Caco-2 (cell line): ENCODE measurements around the gene HINT1. TPM values are rescaled to one million over a fixed set of nuclear protein-coding genes. Genes with fewer than 3 reads are reported as not detected.

Experiments
- BruUV-seq: library from RNA; stranded (reverse); fragments of 400-500 nt; replicated peaks from 2 replicates; lab custom pipeline; 2021; lab: Mats Ljungman, UMichigan
- CTCF ChIA-PET: fragments of 300-600 bp; sonication (Branson Sonifier 250); formaldehyde crosslinking; loops from one replicate; lab custom pipeline; 2022; ENCODE audit warnings: antibody characterized with exemption; lab: Charles Lee
- POLR2A ChIA-PET: fragments of 300-600 bp; sonication (Branson Sonifier 250); formaldehyde crosslinking; loops from one replicate; lab custom pipeline; 2022; ENCODE audit warnings: antibody characterized with exemption; lab: Charles Lee
- DNase-seq, 2 experiments: peaks; one replicate each; pipeline versions ENCODE4 v3.0.0 to v3.0.0-alpha.2; 2020 to 2022
- H3K27me3 ChIP-seq: replicated peaks from 2 replicates; pipeline ENCODE4 v1.6.0; 2011; ENCODE audit warnings: low read length; ENCODE audit not compliant: control insufficient read depth, insufficient read depth
- H3K36me3 ChIP-seq: 2 replicates; pipeline ENCODE4 v1.5.1; 2011; ENCODE audit warnings: low read length; ENCODE audit not compliant: control insufficient read depth, insufficient read depth
- H3K4me1 ChIP-seq: fragments of 250-450 bp; sonication (Bioruptor Pico); 2 replicates; pipeline ENCODE4 v1.5.1; 2020; ENCODE audit warnings: mild to moderate bottlenecking
- H3K4me3 ChIP-seq: 2 replicates; pipeline ENCODE4 v1.5.1; 2011; ENCODE audit warnings: low read depth, mild to moderate bottlenecking, control low read depth, low read length
- H3K9me3 ChIP-seq: fragments of 250-450 bp; sonication (Bioruptor Pico); 2 replicates; pipeline ENCODE4 v1.5.1; 2020; ENCODE audit warnings: mild to moderate bottlenecking, moderate library complexity
- H3K27ac Mint-ChIP-seq: one replicate; pipeline ENCODE4 v1.8.0; 2022; ENCODE audit warnings: mixed read lengths; ENCODE audit not compliant: unreplicated experiment
- H3K27me3 Mint-ChIP-seq: one replicate; pipeline ENCODE4 v1.8.0; 2022; ENCODE audit warnings: mixed read lengths; ENCODE audit not compliant: insufficient read depth, unreplicated experiment
- H3K36me3 Mint-ChIP-seq: one replicate; pipeline ENCODE4 v1.8.0; 2022; ENCODE audit warnings: mild to moderate bottlenecking, mixed read lengths; ENCODE audit not compliant: insufficient read depth, unreplicated experiment
- H3K4me1 Mint-ChIP-seq: one replicate; pipeline ENCODE4 v1.8.0; 2022; ENCODE audit warnings: low read depth, mixed read lengths; ENCODE audit not compliant: unreplicated experiment
- H3K4me3 Mint-ChIP-seq: one replicate; pipeline ENCODE4 v1.8.0; 2022; ENCODE audit warnings: mild to moderate bottlenecking, moderate library complexity, mixed read lengths; ENCODE audit not compliant: unreplicated experiment
- H3K9me3 Mint-ChIP-seq: one replicate; pipeline ENCODE4 v1.8.0; 2022; ENCODE audit warnings: mixed read lengths; ENCODE audit not compliant: unreplicated experiment
- CTCF ChIP-seq, 2 experiments: fragments of 200-600 bp in 1 of 2; IDR thresholded peaks; 1 replicate in 1 of 2; 2 replicates in 1 of 2; pipeline versions ENCODE4 v1.5.1 to v1.8.0; 2011 to 2022; ENCODE audit warnings: antibody characterized with exemption in 1 of 2, control low read depth in 1 of 2, inconsistent platforms in 1 of 2, low read depth in 1 of 2, low read length in 1 of 2, mild to moderate bottlenecking in 1 of 2, moderate library complexity in 1 of 2; ENCODE audit not compliant: insufficient read depth in 1 of 2, severe bottlenecking in 1 of 2, unreplicated experiment in 1 of 2
- intact Hi-C: fragments of 100-400 bp; cut with micrococcal nuclease; formaldehyde crosslinking; loops from one replicate; pipeline ENCODE4 v1.10.0; 2022; ENCODE audit not compliant: unreplicated experiment
- total RNA-seq: library from RNA; stranded (reverse); gene quantifications from 2 replicates; pipeline ENCODE4 v1.2.3, GENCODE V29; 2022

HINT1 gene
- total RNA-seq, 1 experiment from 2014 or later = 228 TPM

GRCh38 chr5:131193106-131193505 lies 28.1 kb upstream of the HINT1 start:
- CTCF ChIA-PET = no interaction called here
- no peaks in the 10 kb centered on the region for H3K36me3 Mint-ChIP-seq
- intact Hi-C loops = no loop called here

GRCh38 chr5:131186561-131187256 lies 21.7 kb upstream of the HINT1 start:
- Mint-ChIP-seq H3K36me3 (no peaks in the 10 kb centered on the region), H3K4me1 (no peaks in the 10 kb centered on the region), H3K27me3 (no peaks in the 10 kb centered on the region), H3K9me3 (no peaks in the 10 kb centered on the region), H3K4me3 (no peak overlapping the region), H3K27ac (no peak overlapping the region)
- no peak for TF ChIP-seq CTCF (IDR thresholded peaks at IDR 0.05; ENCODE audit: insufficient read depth in 1 of 2, low read depth in 1 of 2, low read length in 1 of 2, severe bottlenecking in 1 of 2, unreplicated experiment in 1 of 2)
- ChIA-PET CTCF (no interaction called here), POLR2A (no interaction called here)
- Histone ChIP-seq H3K4me3 (no peak overlapping the region), H3K27me3 (no peaks in the 10 kb centered on the region), H3K4me1 (no peaks in the 10 kb centered on the region), H3K9me3 (no peaks in the 10 kb centered on the region), H3K36me3 (no peaks in the 10 kb centered on the region)
- intact Hi-C loops = no loop called here
- no TSS peak for BruUV-seq
- no peak for DNase-seq

More at GRCh38 chr5:131193106-131193505, 28.1 kb upstream of the HINT1 start:
- H3K36me3 ChIP-seq = no peaks in the 10 kb centered on the region; the same call in 1 of the 2 replicates
- Mint-ChIP-seq H3K27me3 (no peaks in the 10 kb centered on the region), H3K9me3 (no peaks in the 10 kb centered on the region), H3K27ac (no peak overlapping the region), H3K4me3 (no peak overlapping the region), H3K4me1 (no peaks in the 10 kb centered on the region)
- no peak for TF ChIP-seq CTCF (IDR thresholded peaks at IDR 0.05; ENCODE audit: insufficient read depth in 1 of 2, low read depth in 1 of 2, low read length in 1 of 2, severe bottlenecking in 1 of 2, unreplicated experiment in 1 of 2)
- H3K9me3 ChIP-seq = no peaks in the 10 kb centered on the region
- BruUV-seq = no TSS peak
- no peaks in the 10 kb centered on the region for H3K4me1 ChIP-seq
- no peak for DNase-seq
- no peaks in the 10 kb centered on the region for H3K27me3 ChIP-seq
- no peak overlapping the region for H3K4me3 ChIP-seq
- POLR2A ChIA-PET = no interaction called here

GRCh38 chr5:131185523-131186104 lies 20.6 kb upstream of the HINT1 start:
- Histone ChIP-seq H3K9me3 (no peaks in the 10 kb centered on the region), H3K4me1 (no peaks in the 10 kb centered on the region), H3K27me3 (no peaks in the 10 kb centered on the region), H3K4me3 (no peak overlapping the region), H3K36me3 (no peaks in the 10 kb centered on the region)
- no peak overlapping the region for H3K27ac Mint-ChIP-seq
- no peak for TF ChIP-seq CTCF (IDR thresholded peaks at IDR 0.05; ENCODE audit: insufficient read depth in 1 of 2, low read depth in 1 of 2, low read length in 1 of 2, severe bottlenecking in 1 of 2, unreplicated experiment in 1 of 2)
- no peaks in the 10 kb centered on the region for H3K27me3 Mint-ChIP-seq
- BruUV-seq = no TSS peak
- intact Hi-C loops = no loop called here
- POLR2A ChIA-PET = no interaction called here
- H3K9me3 Mint-ChIP-seq = no peaks in the 10 kb centered on the region
- DNase-seq = no peak
- no peaks in the 10 kb centered on the region for H3K4me1 Mint-ChIP-seq
- CTCF ChIA-PET = no interaction called here
- H3K4me3 Mint-ChIP-seq = no peak overlapping the region
- no peaks in the 10 kb centered on the region for H3K36me3 Mint-ChIP-seq
